SK-N-MC (cell line): Measurements from ENCODE around the gene UQCRHL.

Experiments used
- EZH2 ChIP-seq: fragments of 200-600 bp; sonication (generic); IDR thresholded peaks from one replicate; pipeline ENCODE4 v1.6.1; 2017; ENCODE audit warnings: antibody characterized with exemption
- POLR2AphosphoS5 ChIP-seq: IDR thresholded peaks from 2 replicates; pipeline ENCODE4 v1.6.1; 2012; ENCODE audit warnings: mild to moderate bottlenecking, low read depth, low read length, borderline replicate concordance

DNA sequence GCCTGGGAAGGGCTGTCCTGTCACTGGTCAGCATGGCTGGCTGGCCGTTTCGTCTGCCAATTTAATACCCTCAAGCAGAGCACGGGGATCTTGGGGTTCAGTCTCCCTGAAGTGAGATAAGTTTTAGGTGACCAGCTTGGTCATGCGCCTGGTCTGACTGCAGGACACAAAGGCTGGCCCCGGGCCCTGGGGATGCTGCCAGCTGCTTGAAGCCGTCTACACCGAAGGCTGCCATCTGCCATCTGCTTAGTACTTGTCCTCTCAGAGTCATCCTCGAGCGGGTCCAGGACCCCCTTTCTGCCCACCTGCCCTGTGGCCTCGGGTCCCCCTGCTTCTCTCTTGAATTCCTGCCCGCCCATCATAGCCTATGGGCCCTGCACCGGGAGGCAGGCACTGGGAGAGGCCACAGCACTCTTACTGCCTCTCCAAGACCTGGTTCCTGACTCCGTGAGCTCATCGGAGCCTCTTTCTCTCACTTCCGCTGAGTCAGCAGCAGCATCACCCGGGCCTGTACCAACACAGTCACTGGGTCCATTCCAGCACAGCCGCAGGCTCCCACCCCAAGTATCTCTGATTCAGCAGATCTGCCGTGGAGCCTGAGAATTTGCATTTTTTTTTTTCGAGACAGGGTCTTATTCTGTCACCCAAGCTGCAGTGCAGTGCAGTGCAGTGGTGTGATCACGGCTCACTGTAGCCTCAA lies 41.8 kb downstream of the UQCRHL start:
- TF ChIP-seq POLR2AphosphoS5 (no peak), EZH2 (no peak)
